ENCODE data around the gene WDFY3.

GRCh38 chr4:84622959-84623358 is 343.5 kb downstream of the WDFY3 start:
- TF ChIP-seq RAD21 (IDR thresholded peaks at IDR 0.05; ENCODE audit: low read length) (no peak), REST (IDR thresholded peaks at IDR 0.05; ENCODE audit: low read depth, low read length) (no peak), CTCF (IDR thresholded peaks at IDR 0.05) (no peak), YY1 (IDR thresholded peaks at IDR 0.05; ENCODE audit: low read depth) (no peak), SIN3A (IDR thresholded peaks at IDR 0.05; ENCODE audit: borderline replicate concordance, low read depth, low read length) (no peak), RFX5 (IDR thresholded peaks at IDR 0.05; ENCODE audit: low read length) (no peak), TAF1 (IDR thresholded peaks at IDR 0.05; ENCODE audit: borderline replicate concordance, low read depth, low read length) (no peak), FOXM1 (IDR thresholded peaks at IDR 0.05; ENCODE audit: low read depth) (no peak)
- TF ChIP-seq, protein P1, sequence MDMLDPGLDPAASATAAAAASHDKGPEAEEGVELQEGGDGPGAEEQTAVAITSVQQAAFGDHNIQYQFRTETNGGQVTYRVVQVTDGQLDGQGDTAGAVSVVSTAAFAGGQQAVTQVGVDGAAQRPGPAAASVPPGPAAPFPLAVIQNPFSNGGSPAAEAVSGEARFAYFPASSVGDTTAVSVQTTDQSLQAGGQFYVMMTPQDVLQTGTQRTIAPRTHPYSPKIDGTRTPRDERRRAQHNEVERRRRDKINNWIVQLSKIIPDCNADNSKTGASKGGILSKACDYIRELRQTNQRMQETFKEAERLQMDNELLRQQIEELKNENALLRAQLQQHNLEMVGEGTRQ (IDR thresholded peaks at IDR 0.05; ENCODE audit: borderline replicate concordance, low read depth, low read length), result no peak

Measured in SK-N-SH (cell line).